DOHH2 (cell line): Measurements from ENCODE around the gene ZNF8.

Source experiments
- H3F3A ChIP-seq: fragments of 200-600 bp; sonication (generic), shearing (Covaris generic); 2 replicates; pipeline ENCODE4 v1.6.0; 2016; ENCODE audit warnings: antibody characterized with exemption, mild to moderate bottlenecking; ENCODE audit not compliant: control insufficient read depth, insufficient read depth
- H3K27ac ChIP-seq: fragments of 200-600 bp; sonication (generic); 2 replicates; pipeline ENCODE4 v1.5.1; 2014; ENCODE audit warnings: low read depth, mild to moderate bottlenecking, low read length, moderate library complexity
- H3K27me3 ChIP-seq: fragments of 200-600 bp; sonication (generic); 2 replicates; pipeline ENCODE4 v1.6.1; 2014; ENCODE audit warnings: mild to moderate bottlenecking, low read length, mixed read lengths; ENCODE audit not compliant: control insufficient read depth
- H3K36me3 ChIP-seq: fragments of 200-600 bp; sonication (generic); 2 replicates; pipeline ENCODE4 v1.6.1; 2014; ENCODE audit warnings: mild to moderate bottlenecking, low read length, moderate library complexity, mixed read lengths; ENCODE audit not compliant: control insufficient read depth
- H3K4me1 ChIP-seq: fragments of 200-600 bp; sonication (generic); 2 replicates; pipeline ENCODE4 v1.6.1; 2014; ENCODE audit warnings: mild to moderate bottlenecking, low read length, mixed read lengths; ENCODE audit not compliant: control insufficient read depth
- H3K4me2 ChIP-seq: fragments of 200-600 bp; sonication (generic); 2 replicates; pipeline ENCODE4 v1.6.0; 2014; ENCODE audit warnings: mild to moderate bottlenecking, low read length, moderate library complexity
- H3K4me3 ChIP-seq: fragments of 200-600 bp; sonication (generic); 2 replicates; pipeline ENCODE4 v1.5.1; 2014; ENCODE audit warnings: mild to moderate bottlenecking, low read length, mixed read lengths
- H3K79me2 ChIP-seq: fragments of 200-600 bp; sonication (generic); 2 replicates; pipeline ENCODE4 v1.6.1; 2014; ENCODE audit warnings: mild to moderate bottlenecking, low read length, mixed read lengths; ENCODE audit not compliant: control insufficient read depth
- H3K9me2 ChIP-seq: fragments of 200-600 bp; sonication (generic); replicated peaks from 2 replicates; pipeline ENCODE4 v1.6.1; 2014; ENCODE audit warnings: mild to moderate bottlenecking, low read length, mixed read lengths; ENCODE audit not compliant: control insufficient read depth
- H3K9me3 ChIP-seq: fragments of 200-600 bp; sonication (generic); 2 replicates; pipeline ENCODE4 v1.6.1; 2014; ENCODE audit warnings: antibody characterized with exemption, low read length, mixed read lengths; ENCODE audit not compliant: control insufficient read depth, insufficient read depth
- H4K20me1 ChIP-seq: fragments of 200-600 bp; sonication (generic); 2 replicates; pipeline ENCODE4 v1.6.0; 2014; ENCODE audit warnings: low read depth, mild to moderate bottlenecking, antibody characterized with exemption, low read length, moderate library complexity; ENCODE audit not compliant: control insufficient read depth, insufficient read depth
- EZH2phosphoT487 ChIP-seq: fragments of 200-600 bp; sonication (generic); IDR thresholded peaks from 2 replicates; pipeline ENCODE4 v1.6.1; 2017; ENCODE audit warnings: borderline replicate concordance, mild to moderate bottlenecking, antibody characterized with exemption, low read length, moderate library complexity, mixed read lengths
- TF ChIP-seq, protein P1 (sequence below): fragments of 200-600 bp; sonication (generic); IDR thresholded peaks from one replicate; pipeline ENCODE4 v1.5.1; 2014; ENCODE audit warnings: antibody characterized with exemption, mild to moderate bottlenecking, low read depth, low read length; ENCODE audit not compliant: poor library complexity, severe bottlenecking

Gene ZNF8

DNA sequence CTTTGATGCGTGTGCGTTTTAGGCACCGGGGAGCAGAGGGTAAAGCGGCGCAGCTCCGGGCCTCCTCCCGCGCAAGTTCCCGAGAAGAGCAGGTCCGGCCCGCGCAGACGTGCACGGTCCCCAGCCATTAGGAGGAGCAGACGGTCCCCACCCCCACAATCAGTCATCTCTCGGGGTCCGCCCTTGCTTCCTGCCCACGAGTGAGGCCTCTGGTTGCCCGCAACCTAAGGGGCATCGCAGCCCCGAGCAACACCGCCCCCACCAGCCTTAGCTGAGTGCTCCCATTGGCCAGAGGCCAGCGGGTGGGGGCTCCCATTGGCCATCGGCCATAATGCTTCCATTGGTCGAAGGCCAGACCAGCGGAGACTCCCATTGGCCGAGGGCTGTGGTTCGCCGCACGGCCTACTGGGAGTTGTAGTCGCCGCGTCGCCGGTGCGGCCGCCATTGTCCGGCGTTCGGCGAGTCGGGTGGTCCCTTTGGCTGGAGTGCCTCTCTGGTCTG lies at the start of gene ZNF8:
Gene ZNF8 (plus strand): TSS at position 415 of the 501 bp plus-strand sequence. CDS start 127 bp downstream, outside the sequence.
- Histone ChIP-seq H3K9me2 (no peaks in the 10 kb centered on the region), H3K4me2 (peak within 1 kb of the TSS; percentile 87), H3K9me3 (peaks cover 11% of the 10 kb centered on the region), H3K36me3 (peaks cover 22% of the 10 kb centered on the region), H3K4me3 (peak within 1 kb of the TSS; percentile 83), H4K20me1 (no peaks in the 10 kb centered on the region), H3K27ac (peak within 1 kb of the TSS; percentile 50), H3K4me1 (peaks cover 13% of the 10 kb centered on the region), H3F3A (no peaks in the 10 kb centered on the region), H3K27me3 (no peaks in the 10 kb centered on the region), H3K79me2 (peaks cover 32% of the 10 kb centered on the region)
- TF ChIP-seq, protein P1, sequence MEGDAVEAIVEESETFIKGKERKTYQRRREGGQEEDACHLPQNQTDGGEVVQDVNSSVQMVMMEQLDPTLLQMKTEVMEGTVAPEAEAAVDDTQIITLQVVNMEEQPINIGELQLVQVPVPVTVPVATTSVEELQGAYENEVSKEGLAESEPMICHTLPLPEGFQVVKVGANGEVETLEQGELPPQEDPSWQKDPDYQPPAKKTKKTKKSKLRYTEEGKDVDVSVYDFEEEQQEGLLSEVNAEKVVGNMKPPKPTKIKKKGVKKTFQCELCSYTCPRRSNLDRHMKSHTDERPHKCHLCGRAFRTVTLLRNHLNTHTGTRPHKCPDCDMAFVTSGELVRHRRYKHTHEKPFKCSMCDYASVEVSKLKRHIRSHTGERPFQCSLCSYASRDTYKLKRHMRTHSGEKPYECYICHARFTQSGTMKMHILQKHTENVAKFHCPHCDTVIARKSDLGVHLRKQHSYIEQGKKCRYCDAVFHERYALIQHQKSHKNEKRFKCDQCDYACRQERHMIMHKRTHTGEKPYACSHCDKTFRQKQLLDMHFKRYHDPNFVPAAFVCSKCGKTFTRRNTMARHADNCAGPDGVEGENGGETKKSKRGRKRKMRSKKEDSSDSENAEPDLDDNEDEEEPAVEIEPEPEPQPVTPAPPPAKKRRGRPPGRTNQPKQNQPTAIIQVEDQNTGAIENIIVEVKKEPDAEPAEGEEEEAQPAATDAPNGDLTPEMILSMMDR, result no peak
- no peak for TF ChIP-seq EZH2phosphoT487

- Histone ChIP-seq H3F3A (no peaks in the 10 kb centered on the region), H4K20me1 (no peaks in the 10 kb centered on the region), H3K27ac (no peak overlapping the region), H3K36me3 (peaks cover 28% of the 10 kb centered on the region), H3K79me2 (peaks cover 3% of the 10 kb centered on the region; the same call in 1 of the 2 replicates), H3K4me1 (peaks cover 8% of the 10 kb centered on the region; the same call in 1 of the 2 replicates), H3K9me2 (no peaks in the 10 kb centered on the region), H3K27me3 (no peaks in the 10 kb centered on the region), H3K4me3 (peak overlapping the region; percentile 73), H3K4me2 (peak overlapping the region; percentile 69), H3K9me3 (peaks cover 23% of the 10 kb centered on the region)
- TF ChIP-seq, protein P1, result no peak
- no peak for TF ChIP-seq EZH2phosphoT487
Measured at GRCh38 chr19:58229255-58229639, 49.5 kb upstream of the ZNF8 start.

DNA sequence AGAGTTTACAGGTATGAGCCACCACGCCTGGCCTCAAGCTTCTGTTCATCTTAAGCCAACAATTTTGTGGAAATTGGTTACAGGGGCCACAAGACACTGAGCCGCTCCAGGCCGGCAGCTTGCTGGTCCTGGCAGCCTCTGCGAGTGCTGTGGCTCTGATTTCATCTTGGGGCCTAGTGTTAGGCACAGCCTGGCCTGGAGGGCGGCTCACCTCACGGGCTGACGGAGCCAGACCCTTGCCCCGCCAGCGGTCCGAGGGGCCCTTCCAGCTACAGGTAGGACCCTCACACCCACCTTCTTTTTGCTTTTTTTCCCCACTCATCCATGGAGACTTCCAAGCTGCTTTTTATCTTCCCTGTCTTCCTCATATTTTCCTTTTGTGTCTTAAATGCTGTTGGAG lies 41.4 kb upstream of the ZNF8 start:
- no peak overlapping the region for H3K4me3 ChIP-seq
- H4K20me1 ChIP-seq, result no peaks in the 10 kb centered on the region

More for the DNA sequence above, 41.4 kb upstream of the ZNF8 start:
- H3K4me1 ChIP-seq, result no peaks in the 10 kb centered on the region
- H3K4me2 ChIP-seq, result no peak overlapping the region
- H3K27me3 ChIP-seq, result no peaks in the 10 kb centered on the region
- no peak overlapping the region for H3K27ac ChIP-seq
- H3K9me2 ChIP-seq, result no peaks in the 10 kb centered on the region
- TF ChIP-seq, protein P1, result no peak
- no peak for TF ChIP-seq EZH2phosphoT487
- no peaks in the 10 kb centered on the region for H3F3A ChIP-seq
- peaks cover 26% of the 10 kb centered on the region for H3K36me3 ChIP-seq
- no peaks in the 10 kb centered on the region for H3K79me2 ChIP-seq
- H3K9me3 ChIP-seq, result peaks cover 6% of the 10 kb centered on the region; the same call in 1 of the 2 replicates
